IMR-90 (cell line): Measurements from ENCODE around the gene DIP2C. TPM values are rescaled to one million over a fixed set of nuclear protein-coding genes. Genes with fewer than 3 reads are reported as not detected.

ENCODE experiments used
- ATAC-seq: fragments of 200-7000 bp; cut with Tn5 transposase; 2 replicates; pipeline ENCODE4 v1.9.1; 2020; ENCODE audit warnings: low read depth, mild to moderate bottlenecking, moderate library complexity
- BruUV-seq: library from RNA; stranded (reverse); fragments of 400-500 nt; replicated peaks from 2 replicates; lab custom pipeline; 2021; lab: Mats Ljungman, UMichigan
- CTCF ChIA-PET: fragments of 300-600 bp; formaldehyde crosslinking; extraction: SDS; loops from one replicate; lab custom pipeline; 2021; ENCODE audit warnings: antibody characterized with exemption; lab: Yijun Ruan, JAX
- POLR2A ChIA-PET: fragments of 300-600 bp; sonication (Branson Sonifier 250); formaldehyde crosslinking; loops from one replicate; lab custom pipeline; 2022; ENCODE audit warnings: antibody characterized with exemption; ENCODE audit not compliant: unreplicated experiment; lab: Charles Lee
- DNase-seq: peaks from one replicate; pipeline ENCODE4 v3.0.0; 2013
- H2AFZ ChIP-seq: replicated peaks from 2 replicates; pipeline ENCODE3; 2013; ENCODE audit warnings: low read length, mild to moderate bottlenecking; ENCODE audit not compliant: poor library complexity
- H2AK5ac ChIP-seq: 2 replicates; pipeline ENCODE4 v1.6.1; 2013; ENCODE audit warnings: low read depth, low read length, inconsistent platforms
- H2AK9ac ChIP-seq: replicated peaks from 2 replicates; pipeline ENCODE3; 2013; ENCODE audit warnings: mild to moderate bottlenecking, low read depth, low read length, moderate library complexity; ENCODE audit not compliant: poor library complexity
- H2BK120ac ChIP-seq: 2 replicates; pipeline ENCODE4 v1.6.1; 2013; ENCODE audit warnings: low read depth, low read length, inconsistent platforms
- H2BK15ac ChIP-seq: 3 replicates; pipeline ENCODE4 v1.6.1; 2013; ENCODE audit warnings: low read depth, low read length, inconsistent platforms
- H2BK20ac ChIP-seq: 2 replicates; pipeline ENCODE4 v1.6.1; 2013; ENCODE audit warnings: low read depth, mild to moderate bottlenecking, inconsistent platforms, low read length, moderate library complexity
- H2BK5ac ChIP-seq: 2 replicates; pipeline ENCODE4 v1.6.1; 2013; ENCODE audit warnings: mild to moderate bottlenecking, low read depth, low read length, inconsistent platforms; ENCODE audit not compliant: poor library complexity, severe bottlenecking
- H3K14ac ChIP-seq: replicated peaks from 2 replicates; pipeline ENCODE4 v1.6.1; 2013; ENCODE audit warnings: low read depth, low read length, inconsistent platforms
- H3K18ac ChIP-seq: 2 replicates; pipeline ENCODE4 v1.6.1; 2013; ENCODE audit warnings: low read depth, low read length, control low read depth
- H3K23ac ChIP-seq: 2 replicates; pipeline ENCODE4 v1.6.1; 2013; ENCODE audit warnings: low read depth, low read length, inconsistent platforms
- H3K27ac ChIP-seq: 2 replicates; pipeline ENCODE4 v1.5.1; 2013; ENCODE audit warnings: mild to moderate bottlenecking, control low read depth, low read length; ENCODE audit not compliant: insufficient read depth
- H3K27me3 ChIP-seq: 2 replicates; pipeline ENCODE4 v1.6.1; 2013; ENCODE audit warnings: low read length; ENCODE audit not compliant: control insufficient read depth, insufficient read depth
- H3K36me3 ChIP-seq: 2 replicates; pipeline ENCODE4 v1.6.1; 2013; ENCODE audit warnings: low read length, mixed read lengths; ENCODE audit not compliant: control insufficient read depth, insufficient read depth
- H3K4ac ChIP-seq: 2 replicates; pipeline ENCODE4 v1.6.1; 2013; ENCODE audit warnings: low read depth, low read length, inconsistent platforms
- H3K4me1 ChIP-seq: 2 replicates; pipeline ENCODE4 v1.6.1; 2013; ENCODE audit warnings: low read length, mixed read lengths; ENCODE audit not compliant: control insufficient read depth, insufficient read depth
- H3K4me2 ChIP-seq: 2 replicates; pipeline ENCODE4 v1.6.1; 2013; ENCODE audit warnings: low read depth, mild to moderate bottlenecking, control low read depth, low read length, moderate library complexity
- H3K4me3 ChIP-seq: 2 replicates; pipeline ENCODE4 v1.5.1; 2013; ENCODE audit warnings: low read depth, mild to moderate bottlenecking, control low read depth, low read length, moderate library complexity; ENCODE audit not compliant: insufficient read depth
- H3K56ac ChIP-seq: 2 replicates; pipeline ENCODE4 v1.6.1; 2013; ENCODE audit warnings: low read length, inconsistent platforms; ENCODE audit not compliant: insufficient read depth; ENCODE audit errors: extremely low read depth
- H3K79me1 ChIP-seq, 2 experiments: 2 replicates each; pipeline ENCODE4 v1.6.1; 2013; ENCODE audit warnings: low read length in 2 of 2, inconsistent platforms in 1 of 2, low read depth in 1 of 2
- H3K9ac ChIP-seq: 2 replicates; pipeline ENCODE4 v1.6.1; 2013; ENCODE audit warnings: low read depth, low read length, control low read depth
- H3K9me1 ChIP-seq: 2 replicates; pipeline ENCODE4 v1.6.1; 2013; ENCODE audit warnings: low read length, inconsistent platforms; ENCODE audit not compliant: insufficient read depth
- H3K9me3 ChIP-seq: 2 replicates; pipeline ENCODE4 v1.6.1; 2013; ENCODE audit warnings: low read length; ENCODE audit not compliant: control insufficient read depth, insufficient read depth
- H4K20me1 ChIP-seq: 2 replicates; pipeline ENCODE4 v1.6.1; 2013; ENCODE audit warnings: low read length, inconsistent platforms; ENCODE audit not compliant: insufficient read depth
- H4K5ac ChIP-seq: 2 replicates; pipeline ENCODE4 v1.6.1; 2013; ENCODE audit warnings: mild to moderate bottlenecking, low read depth, low read length, control low read depth
- H4K8ac ChIP-seq, 2 experiments: 2 replicates each; pipeline ENCODE4 v1.6.1; 2013; ENCODE audit warnings: low read depth in 2 of 2, low read length in 2 of 2, control low read depth in 1 of 2, inconsistent platforms in 1 of 2
- H4K91ac ChIP-seq: 2 replicates; pipeline ENCODE4 v1.6.1; 2013; ENCODE audit warnings: low read depth, low read length, inconsistent platforms; ENCODE audit not compliant: insufficient read depth
- CHD1 ChIP-seq: IDR thresholded peaks from 2 replicates; pipeline ENCODE4 v1.6.1; 2012; ENCODE audit warnings: low read depth, low read length, improper control_type of control experiment
- FOS ChIP-seq: fragments of 150-350 bp; IDR thresholded peaks from 2 replicates; pipeline ENCODE4 v1.6.1; 2016; ENCODE audit warnings: low read depth, low read length
- MAZ ChIP-seq: IDR thresholded peaks from 2 replicates; pipeline ENCODE4 v1.6.1; 2012; ENCODE audit warnings: low read depth, mild to moderate bottlenecking, low read length, improper control_type of control experiment, moderate library complexity, borderline replicate concordance
- WGBS, 2 experiments: methylation state at CpG; one replicate each; pipeline versions ENCODE4 v1.1.5 to v1.1.7; 2013; ENCODE audit warnings: missing lambda C conversion rate in 2 of 2; ENCODE audit not compliant: insufficient read length in 1 of 2; ENCODE audit errors: extremely low coverage in 2 of 2; 5-methylcytosine and 5-hydroxymethylcytosine counted together
- dilution Hi-C: fragments of 300-500 bp; cut with HindIII; formaldehyde crosslinking; loops from one replicate; pipeline ENCODE4 v1.14.3; 2018; ENCODE audit warnings: low sequenced_read_pairs; ENCODE audit not compliant: unreplicated experiment
- in situ Hi-C: fragments of 300-500 bp; cut with MboI; formaldehyde crosslinking; loops from 3 replicates; pipeline ENCODE4 v1.14.3; 2019; ENCODE audit warnings: low sequenced_read_pairs, inconsistent platforms, mixed read lengths
- intact Hi-C: fragments of 100-400 bp; cut with micrococcal nuclease; formaldehyde crosslinking; loops from 2 replicates; pipeline ENCODE4 v1.10.0; 2022
- polyA plus RNA-seq, 3 experiments: library from polyadenylated mRNA; depleted of rRNA; stranded (reverse); fragments of >200 nt; gene quantifications; 2 replicates each; pipeline ENCODE4 v1.2.3, GENCODE V29; 2012; ENCODE audit warnings: low replicate concordance in 1 of 3
- total RNA-seq: library from RNA; depleted of rRNA; stranded (reverse); fragments of >200 nt; gene quantifications from 2 replicates; pipeline ENCODE4 v1.2.3, GENCODE V29; 2012

The DIP2C gene
- total and polyA plus RNA-seq, 2 of the 4 experiments (the other 2 are of a cell fraction): 8.6 to 17.3 TPM

DNA sequence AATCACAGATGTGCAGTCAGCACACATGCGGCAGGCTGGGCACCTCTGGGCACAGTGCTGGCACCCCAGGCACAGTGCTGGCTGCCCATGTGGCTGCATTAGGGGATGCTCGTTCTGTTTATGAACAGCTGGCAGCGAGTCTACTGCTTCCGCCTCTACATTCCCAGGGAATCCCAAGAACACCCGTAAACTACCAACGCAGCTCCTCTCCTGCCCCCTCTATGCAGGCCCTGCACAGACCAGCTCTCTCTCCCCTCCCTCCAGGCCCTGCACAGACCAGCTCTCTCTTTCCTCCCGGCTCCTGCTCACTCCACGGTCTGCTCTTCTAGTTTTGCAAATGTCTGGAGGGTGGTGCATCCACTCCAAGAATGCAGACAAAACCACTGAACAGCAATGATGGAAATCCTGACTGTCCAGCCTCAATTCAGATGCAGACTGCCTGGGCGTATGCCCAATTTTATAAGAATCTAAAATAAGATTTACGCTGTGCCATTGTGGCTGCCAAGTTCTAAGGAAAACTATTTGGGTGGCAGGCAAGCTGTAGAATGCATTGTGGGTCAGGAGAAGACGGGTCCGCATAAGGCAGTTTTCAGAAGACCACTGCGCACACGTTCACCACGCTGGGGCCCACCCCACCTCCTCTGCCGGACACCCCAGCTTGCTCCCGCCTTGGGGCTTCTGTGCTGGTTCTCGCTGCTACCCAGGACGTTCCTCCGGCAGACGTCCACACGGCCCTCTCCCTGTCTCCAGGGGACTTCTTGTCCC, 319.6 kb downstream of the DIP2C start:
- Histone ChIP-seq H3K4me2 (peak overlapping the region; percentile 48), H4K8ac (peak overlapping the region in 1 of 2 experiments; percentile 37; a peak in 1 of 4 replicates), H2AFZ (peak overlapping the region; percentile 9), H4K5ac (peak overlapping the region; percentile 3; the same call in 1 of the 2 replicates), H3K9me3 (no peaks in the 10 kb centered on the region), H3K18ac (peak overlapping the region; percentile 0; the same call in 1 of the 2 replicates), H4K20me1 (peaks cover 7% of the 10 kb centered on the region), H2AK9ac (peak overlapping the region; percentile 42), H3K56ac (no peak overlapping the region), H3K4me1 (peaks cover 29% of the 10 kb centered on the region), H3K9me1 (peaks cover 31% of the 10 kb centered on the region), H3K27ac (peak overlapping the region; percentile 16), H3K14ac (peak overlapping the region; percentile 29; the same call in 1 of the 2 replicates), H3K27me3 (no peaks in the 10 kb centered on the region), H2BK120ac (peak overlapping the region; percentile 52), H3K23ac (no peak overlapping the region), H2BK5ac (peak overlapping the region; percentile 68), H2BK20ac (peak overlapping the region; percentile 1; the same call in 1 of the 2 replicates), H3K79me1 (peaks cover 19 to 54% of the 10 kb centered on the region in 2 experiments), H3K4ac (peak overlapping the region; percentile 49), H3K4me3 (no peak overlapping the region), H4K91ac (peak overlapping the region; percentile 39; the same call in 1 of the 2 replicates), H2AK5ac (peak overlapping the region; percentile 39), H3K9ac (no peak overlapping the region), H3K36me3 (peaks cover 27% of the 10 kb centered on the region), H2BK15ac (no peak overlapping the region)
- 55% methylated on average over 6 of the region's 22 CpGs; no CpG with 5 or more reads in 1 of the 2 experiments for WGBS, 2 experiments
- ATAC-seq: peak; percentile 79
- dilution Hi-C loops (no loop called here), intact Hi-C loops (no loop called here), in situ Hi-C loops (no loop called here)
- DNase-seq: peak; percentile 81
- ChIA-PET CTCF (no interaction called here), POLR2A (no interaction called here)
- TF ChIP-seq FOS (0 out of 2 replicates have a peak, but pooled peaks have one; percentile 5), MAZ (no peak), CHD1 (no peak)
- BruUV-seq: no TSS peak
